LHCN-M2 (cell line): ENCODE results near the gene SERPINA9. TPM values are rescaled to one million over a fixed set of nuclear protein-coding genes. Genes with fewer than 3 reads are reported as not detected.
"Not testable (repeated sequence)": the region's sequence is repeated elsewhere in the genome, so short reads cannot be mapped to it uniquely, and the experiment has no call there.

Experiments
- DNase-seq: peaks from one replicate; pipeline ENCODE4 v3.0.0-alpha.2; 2012; ENCODE audit warnings: low read depth
- total RNA-seq: library from RNA; depleted of rRNA; stranded (reverse); fragments of >200 nt; gene quantifications from 2 replicates; pipeline ENCODE4 v1.2.3, GENCODE V29; 2014; rRNA removed

Gene SERPINA9
- total RNA-seq, 1 experiment from 2014 or later = not detected

- DNase-seq = no peak
Observed at GRCh38 chr14:94427016-94427613, 48.9 kb downstream of the SERPINA9 start.

DNA sequence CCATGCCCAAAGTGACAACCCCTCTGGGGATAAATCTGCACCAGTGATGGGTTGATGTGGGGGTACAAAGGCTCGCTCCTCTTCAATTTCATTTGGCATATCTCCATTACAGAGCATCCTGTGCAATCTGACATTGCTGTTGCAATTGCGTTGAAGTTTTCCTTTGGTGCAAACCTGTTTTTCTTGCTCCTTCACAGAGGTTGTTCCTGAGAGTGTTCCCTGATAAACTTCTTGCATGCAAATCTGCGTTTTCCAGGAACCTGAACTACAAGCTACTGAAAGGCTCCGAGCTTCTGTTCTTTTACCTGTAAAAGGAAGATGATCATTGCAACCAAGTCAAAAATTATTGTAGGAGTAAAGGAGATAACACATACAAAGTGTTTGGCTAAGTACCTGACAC is 49.5 kb downstream of the SERPINA9 start:
- DNase-seq = no peak

DNA sequence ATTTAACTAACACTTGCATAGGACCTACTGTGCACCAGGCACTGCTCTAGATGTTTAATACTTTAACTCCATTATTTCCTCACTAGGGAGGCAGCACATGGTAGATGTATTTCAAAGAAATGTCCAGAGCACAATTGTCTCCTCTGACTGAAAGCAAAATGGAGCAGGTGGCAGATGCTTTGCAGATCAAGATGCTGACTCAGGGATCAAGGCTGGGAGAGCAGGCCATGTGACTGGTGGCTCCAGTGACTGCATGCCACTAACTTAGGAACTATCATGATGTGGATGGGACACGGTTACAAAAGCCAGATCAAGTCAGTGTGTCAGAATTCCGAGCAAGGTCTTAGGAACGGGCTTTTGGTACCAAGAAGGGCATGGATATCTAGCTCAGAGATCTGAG is 51.6 kb downstream of the SERPINA9 start:
- DNase-seq = no peak

GRCh38 chr14:94423453-94424056 is 52.4 kb downstream of the SERPINA9 start:
- peak; percentile 39 for DNase-seq

GRCh38 chr14:94421316-94421715 is 54.7 kb downstream of the SERPINA9 start:
- no peak for DNase-seq

DNA sequence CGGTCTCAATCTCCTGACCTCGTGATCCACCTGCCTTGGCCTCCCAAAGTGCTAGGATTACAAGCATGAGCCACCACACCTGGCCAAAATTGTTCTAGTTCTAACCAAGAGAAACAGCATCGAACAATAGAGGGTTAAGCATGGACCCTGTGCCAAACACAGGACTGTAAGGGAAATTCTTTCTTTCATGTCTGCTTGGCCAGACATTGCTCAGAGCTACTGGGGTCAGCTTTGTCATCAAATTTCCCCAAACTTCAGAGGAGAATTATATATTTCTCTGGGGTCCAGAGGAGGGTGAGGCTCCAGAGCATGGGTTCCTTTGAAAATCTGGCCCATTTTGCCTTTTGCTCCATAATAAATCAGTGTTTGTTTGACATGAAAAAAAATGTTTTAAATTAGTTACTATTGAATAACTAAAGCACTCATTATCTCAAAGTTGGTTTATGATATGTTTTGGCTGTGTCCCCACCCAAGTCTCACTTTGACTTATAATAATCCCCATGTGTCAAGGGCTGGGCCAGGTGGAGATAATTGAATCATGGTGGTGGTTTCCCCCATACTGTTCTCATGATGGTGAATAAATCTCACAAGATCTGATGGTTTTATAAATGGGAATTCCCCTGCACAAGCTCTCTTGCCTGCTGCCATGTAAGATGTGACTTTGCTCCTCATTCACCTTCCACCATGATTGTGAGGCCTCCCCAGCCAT is 58.3 kb downstream of the SERPINA9 start:
- DNase-seq = not testable (repeated sequence)

Other genes starting within 250 kb of the SERPINA9 start
- not detected in 2 replicates for gene SERPINA10, start 182.9 kb downstream of the SERPINA9 start, total RNA-seq
- gene SERPINA6, start 152.9 kb downstream of the SERPINA9 start, total RNA-seq = not detected in 2 replicates
- gene SERPINA2, start 109.5 kb downstream of the SERPINA9 start, total RNA-seq = not detected in 2 replicates
- not detected in 2 replicates for gene SERPINA1, start 87.6 kb downstream of the SERPINA9 start, total RNA-seq
- not detected in 2 replicates for gene SERPINA11, start 23.4 kb downstream of the SERPINA9 start, total RNA-seq
- not detected in 2 replicates for gene SERPINA12, start 33.3 kb upstream of the SERPINA9 start, total RNA-seq
- not detected in 2 replicates for gene SERPINA4, start 85.2 kb upstream of the SERPINA9 start, total RNA-seq
- 0.06 and 0.13 TPM in 2 replicates for gene SERPINA5, start 105.2 kb upstream of the SERPINA9 start, total RNA-seq
- gene SERPINA3, start 136.2 kb upstream of the SERPINA9 start, total RNA-seq = 1.2 and 1.3 TPM in 2 replicates